Hepatocyte (in vitro differentiated cells): ENCODE measurements around the gene ADGRV1. TPM values are rescaled to one million over a fixed set of nuclear protein-coding genes. Genes with fewer than 3 reads are reported as not detected.

Experiments used
- DNase-seq: peaks from one replicate; pipeline ENCODE4 v3.0.0-alpha.2; 2016; ENCODE audit warnings: low spot score
- H2AFZ ChIP-seq: fragments of 200-600 bp; sonication (generic); 2 replicates; pipeline ENCODE4 v1.6.0; 2016; ENCODE audit warnings: antibody characterized with exemption, mild to moderate bottlenecking
- H3K27ac ChIP-seq: fragments of 200-600 bp; sonication (generic); 2 replicates; pipeline ENCODE4 v1.5.1; 2016; ENCODE audit warnings: mild to moderate bottlenecking
- H3K27me3 ChIP-seq: fragments of 200-600 bp; sonication (generic); 2 replicates; pipeline ENCODE4 v1.6.1; 2016
- H3K36me3 ChIP-seq: fragments of 200-600 bp; sonication (generic); replicated peaks from 2 replicates; pipeline ENCODE4 v1.5.1; 2016; ENCODE audit warnings: low read depth; ENCODE audit not compliant: insufficient read depth
- H3K4me1 ChIP-seq: fragments of 200-600 bp; sonication (generic); 2 replicates; pipeline ENCODE4 v1.5.1; 2016; ENCODE audit warnings: mild to moderate bottlenecking, moderate library complexity; ENCODE audit not compliant: insufficient read depth
- H3K4me2 ChIP-seq: fragments of 200-600 bp; sonication (generic); 2 replicates; pipeline ENCODE4 v1.6.0; 2016
- H3K4me3 ChIP-seq: fragments of 200-600 bp; sonication (generic); 2 replicates; pipeline ENCODE4 v1.5.1; 2016; ENCODE audit warnings: mild to moderate bottlenecking
- H3K79me2 ChIP-seq: fragments of 200-600 bp; sonication (generic); 2 replicates; pipeline ENCODE4 v1.6.0; 2017; ENCODE audit warnings: mild to moderate bottlenecking
- H3K9me2 ChIP-seq: fragments of 200-600 bp; sonication (generic); replicated peaks from 2 replicates; pipeline ENCODE4 v1.6.0; 2017; ENCODE audit warnings: mild to moderate bottlenecking; ENCODE audit not compliant: insufficient read depth
- H3K9me3 ChIP-seq: fragments of 200-600 bp; sonication (generic); 2 replicates; pipeline ENCODE4 v1.5.1; 2016; ENCODE audit warnings: low read depth, mild to moderate bottlenecking
- H4K20me1 ChIP-seq: fragments of 200-600 bp; sonication (generic); 2 replicates; pipeline ENCODE4 v1.6.0; 2016; ENCODE audit warnings: mild to moderate bottlenecking; ENCODE audit not compliant: insufficient read depth, poor library complexity, severe bottlenecking
- EZH2 ChIP-seq: fragments of 200-600 bp; sonication (generic); IDR thresholded peaks from 2 replicates; pipeline ENCODE4 v1.6.1; 2016; ENCODE audit warnings: antibody characterized with exemption, mild to moderate bottlenecking, borderline replicate concordance
- EZH2phosphoT487 ChIP-seq: fragments of 200-600 bp; sonication (generic); IDR thresholded peaks from one replicate; pipeline ENCODE4 v1.6.1; 2018; ENCODE audit warnings: antibody characterized with exemption, mild to moderate bottlenecking, low read depth, moderate library complexity; ENCODE audit not compliant: unreplicated experiment, severe bottlenecking
- WGBS: methylation state at CpG from one replicate; pipeline ENCODE4 v1.1.6; 2016; ENCODE audit warnings: low lambda C conversion rate; ENCODE audit errors: missing lambda C conversion rate; 5-methylcytosine and 5-hydroxymethylcytosine counted together
- polyA plus RNA-seq: library from polyadenylated mRNA; unstranded; fragments of >200 nt; fragmentation: Nextera tagmentation; extraction: Ambion mirVana; gene quantifications from 2 replicates; pipeline ENCODE4 v1.2.1, GENCODE V29; 2016
- total RNA-seq: library from RNA; depleted of rRNA; stranded (reverse); fragments of >200 nt; gene quantifications from 2 replicates; pipeline ENCODE4 v1.2.3, GENCODE V29; 2014
- TF ChIP-seq, protein P1 (sequence below): fragments of 200-600 bp; sonication (generic); IDR thresholded peaks from 2 replicates; pipeline ENCODE4 v1.5.1; 2016; ENCODE audit warnings: antibody characterized with exemption, mild to moderate bottlenecking; ENCODE audit not compliant: poor library complexity

Gene ADGRV1
- total and polyA plus RNA-seq, 2 experiments from 2014 or later: 74.9 to 88.3 TPM

DNA sequence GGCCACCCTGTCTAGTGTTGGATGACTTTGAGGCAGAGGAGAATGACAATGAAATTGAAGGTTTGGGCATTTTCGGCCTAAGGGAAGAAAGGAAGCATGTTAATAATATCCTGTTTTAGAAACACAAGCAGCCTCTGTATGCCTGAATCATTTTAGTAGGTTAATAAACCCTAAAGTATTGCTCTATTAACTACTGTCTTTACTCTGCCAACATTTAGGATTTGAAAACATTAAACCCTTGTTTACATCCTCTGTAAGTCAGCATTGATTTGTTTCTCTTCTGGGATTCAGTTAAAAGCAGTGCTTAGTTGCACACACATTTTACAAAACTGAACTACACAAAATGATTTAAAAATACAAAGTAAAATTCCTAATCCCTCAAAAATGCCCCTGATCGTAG lies 465.6 kb downstream of the ADGRV1 start:
- H3K9me2 ChIP-seq: no peaks in the 10 kb centered on the region
- H2AFZ ChIP-seq: no peak overlapping the region
- peaks cover 54% of the 10 kb centered on the region for H3K4me1 ChIP-seq
- peak overlapping the region; percentile 60 for H3K27ac ChIP-seq
- peak overlapping the region; percentile 16 for H3K4me2 ChIP-seq
- H3K27me3 ChIP-seq: no peaks in the 10 kb centered on the region
- H3K9me3 ChIP-seq: no peaks in the 10 kb centered on the region
- WGBS: 45% methylated on average over 2 of the region's 2 CpGs
- no peaks in the 10 kb centered on the region for H3K36me3 ChIP-seq
- H3K79me2 ChIP-seq: no peaks in the 10 kb centered on the region
- TF ChIP-seq, protein P1, sequence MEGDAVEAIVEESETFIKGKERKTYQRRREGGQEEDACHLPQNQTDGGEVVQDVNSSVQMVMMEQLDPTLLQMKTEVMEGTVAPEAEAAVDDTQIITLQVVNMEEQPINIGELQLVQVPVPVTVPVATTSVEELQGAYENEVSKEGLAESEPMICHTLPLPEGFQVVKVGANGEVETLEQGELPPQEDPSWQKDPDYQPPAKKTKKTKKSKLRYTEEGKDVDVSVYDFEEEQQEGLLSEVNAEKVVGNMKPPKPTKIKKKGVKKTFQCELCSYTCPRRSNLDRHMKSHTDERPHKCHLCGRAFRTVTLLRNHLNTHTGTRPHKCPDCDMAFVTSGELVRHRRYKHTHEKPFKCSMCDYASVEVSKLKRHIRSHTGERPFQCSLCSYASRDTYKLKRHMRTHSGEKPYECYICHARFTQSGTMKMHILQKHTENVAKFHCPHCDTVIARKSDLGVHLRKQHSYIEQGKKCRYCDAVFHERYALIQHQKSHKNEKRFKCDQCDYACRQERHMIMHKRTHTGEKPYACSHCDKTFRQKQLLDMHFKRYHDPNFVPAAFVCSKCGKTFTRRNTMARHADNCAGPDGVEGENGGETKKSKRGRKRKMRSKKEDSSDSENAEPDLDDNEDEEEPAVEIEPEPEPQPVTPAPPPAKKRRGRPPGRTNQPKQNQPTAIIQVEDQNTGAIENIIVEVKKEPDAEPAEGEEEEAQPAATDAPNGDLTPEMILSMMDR: no peak
- TF ChIP-seq EZH2phosphoT487 (no peak), EZH2 (no peak)
- H3K4me3 ChIP-seq: no peak overlapping the region
- no peak for DNase-seq
- H4K20me1 ChIP-seq: no peaks in the 10 kb centered on the region

DNA sequence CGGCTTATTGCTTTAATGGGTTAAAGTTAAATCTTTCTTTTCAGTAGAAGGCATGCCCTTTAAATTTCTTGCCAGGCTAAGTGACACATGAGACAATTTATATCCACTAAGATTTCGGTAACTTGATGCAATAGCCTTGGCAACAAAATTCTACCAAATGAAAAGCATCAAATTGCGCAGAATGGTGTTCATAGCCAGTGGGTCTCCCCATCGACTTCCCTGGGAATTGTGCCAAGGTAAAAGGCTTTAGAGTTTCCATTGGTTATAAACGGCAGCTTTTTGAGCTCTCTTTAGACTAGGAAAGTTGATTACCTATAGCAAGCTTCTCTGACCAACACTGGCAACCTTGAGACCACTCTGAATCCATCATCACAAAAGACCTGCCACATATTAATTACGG lies 466.1 kb downstream of the ADGRV1 start:
- no peaks in the 10 kb centered on the region for H3K9me2 ChIP-seq
- H3K36me3 ChIP-seq: no peaks in the 10 kb centered on the region
- H3K27me3 ChIP-seq: no peaks in the 10 kb centered on the region
- TF ChIP-seq EZH2phosphoT487 (no peak), EZH2 (no peak)
- TF ChIP-seq, protein P1: no peak
- WGBS: 64% methylated on average over 6 of the region's 6 CpGs
- no peaks in the 10 kb centered on the region for H3K79me2 ChIP-seq
- H3K4me3 ChIP-seq: no peak overlapping the region
- H3K27ac ChIP-seq: peak overlapping the region; percentile 68
- no peaks in the 10 kb centered on the region for H4K20me1 ChIP-seq
- H2AFZ ChIP-seq: no peak overlapping the region
- peaks cover 50% of the 10 kb centered on the region for H3K4me1 ChIP-seq
- H3K9me3 ChIP-seq: no peaks in the 10 kb centered on the region
- peak; percentile 58 for DNase-seq
- peak overlapping the region; percentile 45 for H3K4me2 ChIP-seq

DNA sequence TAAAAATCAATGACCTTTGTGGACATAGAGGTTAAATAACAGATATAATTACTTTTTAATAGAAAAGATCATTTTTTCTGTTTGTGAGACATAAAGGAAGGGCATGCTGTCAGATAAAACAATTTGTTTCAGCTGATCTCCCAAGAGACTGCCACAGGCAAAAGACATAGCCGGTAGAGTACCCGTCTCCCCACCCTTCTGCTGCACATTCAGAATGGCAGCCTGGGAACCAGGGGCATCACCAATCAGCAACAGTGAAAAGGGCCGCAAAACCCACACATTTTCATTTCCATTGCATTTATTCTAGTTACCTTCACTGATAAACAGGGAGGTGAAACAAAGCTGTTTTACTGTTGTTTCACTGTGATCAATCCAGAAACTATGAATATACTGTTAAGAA lies 466.9 kb downstream of the ADGRV1 start:
- no peak overlapping the region for H3K4me3 ChIP-seq
- H3K4me1 ChIP-seq: peaks cover 50% of the 10 kb centered on the region
- H3K27ac ChIP-seq: peak overlapping the region; percentile 68

More for the DNA sequence above, 466.9 kb downstream of the ADGRV1 start:
- H3K9me2 ChIP-seq: no peaks in the 10 kb centered on the region
- no peak for DNase-seq
- H3K36me3 ChIP-seq: no peaks in the 10 kb centered on the region
- no peak overlapping the region for H2AFZ ChIP-seq
- H3K27me3 ChIP-seq: no peaks in the 10 kb centered on the region
- TF ChIP-seq EZH2phosphoT487 (no peak), EZH2 (no peak)
- TF ChIP-seq, protein P1: no peak
- no peaks in the 10 kb centered on the region for H3K9me3 ChIP-seq
- 84% methylated on average over 3 of the region's 3 CpGs for WGBS
- H4K20me1 ChIP-seq: no peaks in the 10 kb centered on the region
- peak overlapping the region; percentile 45 for H3K4me2 ChIP-seq
- H3K79me2 ChIP-seq: no peaks in the 10 kb centered on the region
